GM04504 (cell line): ENCODE measurements around the gene TOMM20L.
"Not testable (repeated sequence)": the region's sequence is repeated elsewhere in the genome, so short reads cannot be mapped to it uniquely, and the experiment has no call there.

ENCODE experiments used
- DNase-seq: peaks from one replicate; pipeline ENCODE4 v3.0.0-alpha.2; 2012; ENCODE audit warnings: low read depth

TOMM20L gene

GRCh38 chr14:58395812-58396788, at the start of gene TOMM20L:
Gene TOMM20L, plus strand, starts transcription at chr14:58395930. Its CDS starts 28 bp downstream, at chr14:58395958.
- DNase-seq = peak; percentile 32

DNA sequence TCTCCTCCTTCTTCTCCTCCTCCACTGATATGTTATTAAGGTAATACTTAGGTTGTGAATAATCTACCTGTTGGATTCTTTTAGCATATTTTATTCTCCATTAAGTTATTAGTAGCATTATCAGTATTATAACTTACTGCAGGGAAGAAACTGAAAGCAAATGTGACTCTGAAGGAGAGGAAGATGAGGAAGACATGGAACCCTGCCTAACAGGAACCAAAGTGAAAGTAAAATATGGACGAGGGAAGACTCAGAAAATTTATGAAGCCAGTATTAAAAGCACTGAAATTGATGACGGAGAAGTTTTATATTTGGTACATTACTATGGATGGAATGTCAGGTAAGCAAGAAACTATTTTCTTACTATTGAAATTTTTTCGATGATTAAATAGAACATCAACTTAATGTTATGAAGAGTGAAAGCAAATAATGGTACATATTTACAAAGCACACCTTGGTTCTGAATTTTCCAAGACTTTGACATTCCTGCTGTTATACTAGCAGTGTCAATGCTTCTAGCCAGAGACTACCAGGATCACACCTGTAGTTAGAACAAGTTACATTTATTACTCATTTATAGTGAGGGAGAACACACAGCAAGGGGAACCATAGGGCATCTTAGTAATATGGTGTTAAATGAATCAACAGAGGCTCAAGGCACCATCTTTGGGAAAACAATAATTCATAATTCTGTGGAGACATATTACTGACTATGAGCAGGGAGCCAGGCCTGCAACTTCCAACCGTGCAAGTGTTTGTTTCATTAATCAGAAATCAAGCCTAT, 42.0 kb upstream of the TOMM20L start:
- DNase-seq = no peak

DNA sequence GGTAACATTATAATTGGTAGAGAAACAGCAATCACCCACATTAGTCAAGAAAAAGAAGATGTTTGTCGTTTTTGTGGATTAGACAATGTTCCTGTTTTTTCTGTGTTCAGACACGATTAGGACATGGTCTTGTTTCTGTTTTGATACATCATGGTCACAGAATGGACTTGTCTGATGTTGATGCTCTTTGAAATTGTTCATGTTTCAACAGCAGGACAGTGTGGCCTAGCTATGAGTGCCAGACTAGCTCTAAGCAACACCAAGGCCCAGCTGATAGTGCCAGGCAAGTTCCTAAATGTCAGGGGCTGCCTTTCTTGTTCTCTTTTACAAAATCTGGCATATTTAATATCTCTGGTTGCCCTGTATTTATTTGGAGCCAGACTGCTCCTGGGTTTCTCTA, 40.9 kb upstream of the TOMM20L start:
- no peak for DNase-seq

- DNase-seq = no peak
Measured at GRCh38 chr14:58356268-58356667, 39.5 kb upstream of the TOMM20L start.

GRCh38 chr14:58362272-58362671, 33.5 kb upstream of the TOMM20L start:
- DNase-seq = not testable (repeated sequence)

DNA sequence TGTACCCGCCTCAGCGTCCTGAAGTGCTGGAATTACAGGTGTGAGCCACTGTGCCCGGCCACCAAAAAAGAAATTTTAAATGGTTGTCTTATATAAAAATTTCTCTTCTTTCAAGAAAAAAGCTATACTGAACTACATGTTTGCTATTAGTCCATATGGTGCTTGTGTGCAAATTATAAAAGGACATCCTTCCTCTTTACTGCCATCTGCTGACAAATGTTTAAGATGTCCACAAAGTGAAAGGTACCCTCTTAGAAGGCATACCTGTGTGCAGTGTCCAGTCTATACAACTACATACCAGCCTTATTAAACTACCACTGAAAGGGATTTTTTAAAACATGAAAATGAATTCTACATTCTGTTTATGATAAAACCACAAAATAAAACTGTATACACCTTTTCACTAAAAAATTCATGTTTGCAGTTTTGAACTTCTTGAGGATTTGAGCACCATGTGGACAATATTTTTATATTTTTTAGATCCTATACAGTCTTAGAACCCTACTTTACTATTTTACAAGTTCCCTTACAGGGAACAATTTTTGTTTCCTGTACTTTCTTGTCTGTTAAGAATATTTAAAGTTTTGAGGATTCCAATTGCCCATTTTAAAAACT, 32.8 kb upstream of the TOMM20L start:
- DNase-seq = no peak

DNA sequence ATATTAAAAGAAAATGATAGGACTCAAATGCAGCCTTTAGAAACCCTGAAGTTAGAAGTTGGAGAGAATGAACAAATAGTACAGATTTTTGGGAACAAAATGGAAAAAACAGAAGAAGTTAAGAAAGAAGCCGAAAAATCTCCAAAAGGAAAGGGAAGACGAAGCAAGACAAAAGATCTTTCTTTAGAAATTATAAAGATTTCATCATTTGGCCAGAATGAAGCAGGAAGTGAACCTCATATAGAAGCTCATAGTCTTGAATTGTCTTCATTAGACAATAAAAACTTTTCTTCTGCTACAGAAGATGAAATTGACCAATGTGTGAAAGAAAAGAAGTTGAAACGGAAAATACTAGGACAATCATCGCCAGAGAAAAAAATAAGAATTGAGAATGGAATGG, 31.4 kb upstream of the TOMM20L start:
- no peak for DNase-seq

DNA sequence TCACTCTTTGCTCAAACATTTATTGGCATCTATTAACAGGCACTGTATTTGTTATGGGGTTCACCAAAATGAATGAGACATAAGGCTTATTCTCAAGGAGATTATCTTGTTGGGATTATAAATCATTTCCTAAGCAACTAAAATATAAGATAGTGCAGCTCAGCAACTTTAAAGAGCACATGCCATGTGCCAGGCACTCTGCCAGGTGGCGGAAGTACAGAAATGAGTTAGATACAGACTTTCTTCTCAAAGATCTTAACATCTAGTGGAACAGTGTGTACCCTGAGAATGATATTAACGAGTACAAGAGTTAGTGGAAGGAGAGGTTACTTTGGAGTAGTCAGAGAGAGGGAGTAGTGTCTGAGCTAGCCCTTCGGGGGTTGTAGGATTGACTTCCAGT, 28.4 kb upstream of the TOMM20L start:
- no peak for DNase-seq

DNA sequence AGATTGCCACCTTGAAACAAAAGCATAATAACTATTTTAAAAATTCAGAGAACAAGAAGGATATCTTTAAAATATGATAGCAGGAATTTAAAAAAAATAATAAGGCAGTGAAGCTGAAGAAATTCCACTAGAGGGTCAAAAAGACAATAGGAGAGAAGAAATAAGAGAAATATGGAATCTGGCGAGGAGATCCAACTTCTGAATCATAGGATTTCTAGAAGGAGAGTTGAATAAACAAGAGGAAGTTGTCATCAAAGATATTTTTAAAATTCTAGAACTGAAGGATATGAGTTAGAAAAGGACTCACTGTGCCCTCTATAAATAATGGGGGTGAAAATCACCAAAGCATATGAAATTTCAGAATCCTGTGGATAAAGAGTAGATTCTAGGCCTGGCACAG, 26.8 kb upstream of the TOMM20L start:
- DNase-seq = no peak

DNA sequence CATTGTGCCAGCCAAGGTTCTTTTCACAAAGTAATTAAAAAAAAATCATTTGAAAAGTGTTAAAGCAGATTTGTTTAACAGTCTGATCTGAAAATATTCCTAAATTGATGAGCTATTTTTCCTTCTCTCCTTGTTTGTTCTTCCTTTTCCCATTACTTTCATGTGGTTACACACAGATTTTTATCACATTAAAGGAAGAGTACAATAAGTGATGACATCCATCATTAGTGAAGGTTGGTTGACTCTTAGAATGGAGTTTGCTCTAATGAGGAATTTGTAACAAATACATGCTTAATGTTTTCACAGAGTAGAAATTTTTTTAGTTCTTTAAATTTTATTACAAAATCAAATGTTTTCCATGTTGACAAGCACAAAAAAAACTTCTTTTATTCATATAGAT, 18.9 kb upstream of the TOMM20L start:
- DNase-seq = no peak

- no peak for DNase-seq
Measured at GRCh38 chr14:58390830-58391229, 4.9 kb upstream of the TOMM20L start.

GRCh38 chr14:58395562-58395811, 243 bp upstream of the TOMM20L start:
- no peak for DNase-seq

DNA sequence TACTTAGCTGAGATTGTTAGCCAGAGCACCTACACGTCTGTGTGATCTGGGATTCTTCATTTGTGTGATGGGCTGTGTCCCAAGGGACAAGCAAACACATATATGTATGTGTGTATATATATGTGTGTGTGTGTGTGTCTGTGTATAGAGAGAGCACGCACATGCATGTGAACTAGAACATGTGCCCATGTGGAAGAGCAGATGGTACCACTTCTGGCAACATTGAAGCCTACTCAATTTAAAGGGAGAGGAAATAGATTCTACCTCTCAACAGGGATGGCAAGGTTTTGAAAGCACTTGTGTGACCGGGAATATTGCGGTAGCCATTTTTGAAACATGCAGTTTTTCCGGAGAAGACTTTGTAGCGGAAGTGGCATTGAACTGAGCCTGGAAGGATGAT, 1.4 kb downstream of the TOMM20L start:
- no peak for DNase-seq

- no peak for DNase-seq
Measured at GRCh38 chr14:58398495-58398894, 2.8 kb downstream of the TOMM20L start.

GRCh38 chr14:58398895-58399294, 3.2 kb downstream of the TOMM20L start:
- DNase-seq = no peak

- DNase-seq = no peak
Measured at GRCh38 chr14:58401587-58401986, 5.9 kb downstream of the TOMM20L start.

DNA sequence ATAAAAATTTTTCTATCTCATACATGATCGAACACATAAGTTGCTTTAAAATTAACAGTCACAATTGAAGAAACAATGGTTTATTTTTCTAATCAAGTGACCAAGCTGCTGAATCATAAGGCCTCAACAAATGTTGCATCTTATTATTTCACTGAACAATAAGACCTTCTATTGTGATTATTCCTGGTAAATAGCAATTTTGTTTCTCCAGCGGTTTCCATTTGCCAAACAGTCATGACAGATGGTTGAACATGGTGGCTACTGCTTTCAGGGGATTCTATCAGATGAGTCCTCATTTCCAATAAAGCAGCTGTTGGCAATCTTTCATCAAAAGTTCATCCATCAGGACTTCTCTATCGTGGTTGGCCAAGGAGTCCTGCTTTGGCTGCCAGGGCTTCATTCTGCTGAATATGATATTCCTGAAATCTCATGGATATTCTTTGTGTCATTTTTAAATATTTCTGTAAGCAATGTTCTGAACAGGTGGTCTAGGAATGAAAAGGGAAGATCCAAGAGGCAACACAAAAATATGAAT, 13.0 kb downstream of the TOMM20L start:
- DNase-seq = no peak

DNA sequence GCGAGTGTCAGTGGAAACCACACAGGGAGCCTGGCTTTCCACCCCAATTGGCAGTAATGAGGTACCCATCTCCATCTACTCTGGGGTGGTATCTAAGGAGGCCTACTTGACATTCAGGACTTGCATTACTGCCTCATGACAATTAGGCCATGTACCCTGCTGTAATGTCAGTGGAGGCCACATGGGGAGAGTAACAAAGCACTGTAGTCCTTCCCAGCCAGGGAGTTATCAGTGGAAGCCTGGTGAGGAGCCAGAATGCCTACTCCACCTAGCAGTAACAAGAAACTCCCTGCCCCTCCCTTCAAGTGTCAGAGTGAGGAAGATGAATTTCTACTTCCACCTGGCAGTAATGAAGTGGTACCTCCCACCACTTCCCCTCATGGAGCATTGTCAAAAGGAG, 19.1 kb downstream of the TOMM20L start:
- DNase-seq = no peak

GRCh38 chr14:58415636-58416547, 20.2 kb downstream of the TOMM20L start:
- no peak for DNase-seq

DNA sequence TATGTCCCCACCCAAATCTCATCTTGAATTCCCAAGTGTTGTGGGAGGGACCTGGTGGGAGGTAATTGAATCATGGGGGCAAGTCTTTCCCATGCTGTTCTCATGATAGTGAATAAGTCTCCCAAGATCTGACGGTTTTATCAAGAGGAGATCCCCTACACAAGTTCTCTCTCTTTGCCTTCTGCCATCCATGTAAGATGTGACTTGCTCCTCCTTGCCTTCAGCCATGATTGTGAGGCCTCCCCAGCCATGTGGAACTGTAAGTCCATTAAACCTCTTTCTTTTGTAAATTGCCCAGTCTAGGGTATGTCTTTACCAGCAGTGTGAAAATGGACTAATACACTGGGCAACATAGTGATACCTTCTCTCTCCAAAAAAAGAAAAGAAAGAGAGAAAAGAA, 21.2 kb downstream of the TOMM20L start:
- DNase-seq = not testable (repeated sequence)

DNA sequence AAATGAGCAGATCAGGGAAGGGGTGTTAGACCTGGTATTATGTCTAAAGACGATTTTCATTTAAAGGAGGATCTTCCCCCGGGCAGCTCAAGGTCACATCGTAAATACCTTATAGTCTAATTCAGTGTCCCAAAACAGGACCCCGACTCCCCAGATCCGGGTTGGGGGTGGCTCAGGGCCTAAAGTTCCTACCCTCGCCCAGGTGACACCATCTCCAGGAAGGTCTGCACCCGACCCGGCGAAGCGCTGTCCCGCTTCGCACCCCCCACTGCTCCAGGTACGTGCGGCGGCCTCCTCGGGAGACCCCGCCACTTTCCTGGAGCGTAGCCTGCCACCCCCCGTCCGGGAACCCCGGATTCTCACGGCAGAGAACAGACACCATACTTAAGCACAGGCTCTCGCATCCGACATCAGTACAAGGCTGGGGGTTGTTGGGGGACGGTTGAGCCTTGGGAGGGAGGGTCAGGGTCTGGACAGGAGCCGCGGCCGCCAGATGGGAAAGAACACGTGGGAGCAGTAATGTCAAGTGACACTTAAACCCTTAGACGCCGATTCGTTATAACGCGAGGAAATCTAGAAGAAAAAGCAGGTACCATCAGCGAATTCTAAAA, 31.0 kb downstream of the TOMM20L start:
- peak; percentile 31 for DNase-seq
